HepG2 (cell line): Measurements from ENCODE around the gene RPS6KB1. TPM values are rescaled to one million over a fixed set of nuclear protein-coding genes. Genes with fewer than 3 reads are reported as not detected.

Experiments
- ATAC-seq: fragments of 200-7000 bp; cut with Tn5 transposase; 3 replicates; pipeline ENCODE4 v1.9.1; 2020; ENCODE audit warnings: mild to moderate bottlenecking, moderate library complexity
- BruUV-seq: library from RNA; stranded (reverse); fragments of 400-500 nt; replicated peaks from 2 replicates; lab custom pipeline; 2021; lab: Mats Ljungman, UMichigan
- CTCF ChIA-PET: fragments of 300-600 bp; formaldehyde crosslinking; extraction: SDS; loops from one replicate; lab custom pipeline; 2021; ENCODE audit warnings: low total read pairs, inconsistent platforms, low intra/inter-chr PET ratio; lab: Yijun Ruan, JAX
- POLR2A ChIA-PET: fragments of 350-600 bp; sonication (Branson Sonifier 250); formaldehyde crosslinking; loops from one replicate; lab custom pipeline; 2020; ENCODE audit warnings: antibody characterized with exemption, inconsistent platforms; lab: Yijun Ruan, JAX
- DNase-seq: peaks from one replicate; pipeline ENCODE4 v3.0.0-alpha.2; 2015; ENCODE audit warnings: low spot score
- FAIRE-seq: peaks from 3 replicates; lab custom pipeline; 2011; peaks lifted over from hg19 to GRCh38; lab: Jason Lieb, UNC
- H2AFZ ChIP-seq: one replicate; pipeline ENCODE4 v1.6.1; 2011; ENCODE audit warnings: low read length, inconsistent platforms
- H3K27ac ChIP-seq: fragments of 300-600 bp; 3 replicates; pipeline ENCODE4 v1.8.0; 2011; ENCODE audit warnings: mixed run types, mild to moderate bottlenecking, mixed read lengths, low read length, inconsistent platforms; ENCODE audit not compliant: insufficient read depth; ENCODE audit errors: extremely low read length
- H3K27me3 ChIP-seq, 2 experiments: fragments of 200-600 bp in 1 of 2; 2 replicates in 1 of 2; 3 replicates in 1 of 2; pipeline versions ENCODE4 v1.6.0 to v1.8.0; 2011; ENCODE audit warnings: low read length in 2 of 2, mild to moderate bottlenecking in 2 of 2, moderate library complexity in 2 of 2, inconsistent platforms in 1 of 2; ENCODE audit not compliant: insufficient read depth in 2 of 2, control insufficient read depth in 1 of 2
- H3K36me3 ChIP-seq, 2 experiments: fragments of 200-600 bp in 1 of 2; replicated peaks in 1 of 2; 2 replicates in 1 of 2; 3 replicates in 1 of 2; pipeline versions ENCODE4 v1.5.1 to v1.8.0; 2011; ENCODE audit warnings: low read length in 2 of 2, inconsistent platforms in 1 of 2; ENCODE audit not compliant: insufficient read depth in 2 of 2, control insufficient read depth in 1 of 2
- H3K4me1 ChIP-seq: 2 replicates; pipeline ENCODE4 v1.5.1; 2012; ENCODE audit warnings: low read length, inconsistent platforms; ENCODE audit not compliant: insufficient read depth
- H3K4me2 ChIP-seq: 2 replicates; pipeline ENCODE4 v1.6.0; 2011; ENCODE audit warnings: low read depth, low read length, inconsistent platforms
- H3K4me3 ChIP-seq, 3 experiments: fragments of 200-600 bp in 1 of 3; sonication (generic), shearing (Covaris generic) in 1 of 3; replicated peaks in 1 of 3; 2 replicates each; pipeline ENCODE4 v1.5.1; 2011 to 2016; ENCODE audit warnings: low read length in 3 of 3, inconsistent platforms in 2 of 3, low read depth in 2 of 3, mild to moderate bottlenecking in 2 of 3, control low read depth in 1 of 3, mixed read lengths in 1 of 3; ENCODE audit not compliant: insufficient read depth in 1 of 3
- H3K79me2 ChIP-seq: one replicate; pipeline ENCODE4 v1.6.1; 2011; ENCODE audit warnings: low read length, inconsistent platforms; ENCODE audit not compliant: insufficient read depth
- H3K9ac ChIP-seq: 2 replicates; pipeline ENCODE4 v1.6.0; 2011; ENCODE audit warnings: mild to moderate bottlenecking, low read depth, low read length, inconsistent platforms; ENCODE audit not compliant: insufficient read depth
- H3K9me3 ChIP-seq: 2 replicates; pipeline ENCODE4 v1.5.1; 2012; ENCODE audit warnings: mild to moderate bottlenecking, low read length
- H4K20me1 ChIP-seq: 2 replicates; pipeline ENCODE4 v1.6.0; 2011; ENCODE audit warnings: inconsistent platforms, mild to moderate bottlenecking, low read length, moderate library complexity; ENCODE audit not compliant: insufficient read depth
- ATM ChIP-seq: fragments of 450-650 bp; IDR thresholded peaks from 2 replicates; pipeline ENCODE4 v1.7.1; 2017; ENCODE audit warnings: mild to moderate bottlenecking, borderline replicate concordance
- FOXK1 ChIP-seq: sonication (generic); formaldehyde crosslinking; IDR thresholded peaks from 2 replicates; pipeline ENCODE4 v1.4.0; 2020; ENCODE audit warnings: low read depth, missing genetic modification reagents, borderline replicate concordance
- HNF4G ChIP-seq, 2 experiments: sonication (generic) in 1 of 2; formaldehyde crosslinking in 1 of 2; IDR thresholded peaks; 2 replicates each; pipeline versions ENCODE4 v1.4.0 to v1.6.1; 2011 to 2020; ENCODE audit warnings: borderline replicate concordance in 2 of 2, low read depth in 2 of 2, mild to moderate bottlenecking in 2 of 2, low read length in 1 of 2, missing genetic modification reagents in 1 of 2, moderate library complexity in 1 of 2
- JUNB ChIP-seq: sonication (generic); formaldehyde crosslinking; IDR thresholded peaks from 2 replicates; pipeline ENCODE4 v1.8.0; 2022; ENCODE audit warnings: missing genetic modification reagents, mild to moderate bottlenecking, borderline replicate concordance
- MBNL3 ChIP-seq: fragments of 250-450 bp; sonication (Bioruptor Pico); conservative IDR thresholded peaks from 2 replicates; pipeline ENCODE4 v1.8.0; 2022; ENCODE audit warnings: mild to moderate bottlenecking, inconsistent platforms
- MXD4 ChIP-seq: IDR thresholded peaks from 2 replicates; pipeline ENCODE4 v1.6.1; 2016; ENCODE audit warnings: mild to moderate bottlenecking, missing biosample characterization, missing genetic modification reagents
- NKX3-1 ChIP-seq: sonication (generic); formaldehyde crosslinking; IDR thresholded peaks from 2 replicates; pipeline ENCODE4 v1.5.0; 2020; ENCODE audit warnings: missing genetic modification reagents
- SRSF4 ChIP-seq: fragments of 200-400 bp; formaldehyde crosslinking; IDR thresholded peaks from one replicate; pipeline ENCODE4 v1.6.1; 2018; ENCODE audit warnings: mild to moderate bottlenecking, low read depth, low read length, moderate library complexity; ENCODE audit not compliant: poor library complexity, severe bottlenecking
- ZBTB14 ChIP-seq: sonication (generic); formaldehyde crosslinking; IDR thresholded peaks from 2 replicates; pipeline ENCODE4 v1.4.0; 2020; ENCODE audit warnings: missing genetic modification reagents
- ZKSCAN1 ChIP-seq: fragments of 150-350 bp; IDR thresholded peaks from 2 replicates; pipeline ENCODE4 v1.6.1; 2014; ENCODE audit warnings: low read length
- ZNF205 ChIP-seq: IDR thresholded peaks from 2 replicates; pipeline ENCODE4 v1.6.1; 2018; ENCODE audit warnings: missing biosample characterization, missing genetic modification reagents
- ZNF253 ChIP-seq: sonication (generic); formaldehyde crosslinking; IDR thresholded peaks from 2 replicates; pipeline ENCODE4 v1.8.0; 2022; ENCODE audit warnings: mild to moderate bottlenecking, missing genetic modification reagents, borderline replicate concordance
- ZNF333 ChIP-seq: sonication (generic); formaldehyde crosslinking; IDR thresholded peaks from 2 replicates; pipeline ENCODE4 v1.4.0; 2020; ENCODE audit warnings: mild to moderate bottlenecking, missing genetic modification reagents, borderline replicate concordance
- ZNF337 ChIP-seq: sonication (generic); formaldehyde crosslinking; IDR thresholded peaks from 2 replicates; pipeline ENCODE4 v1.5.1; 2020; ENCODE audit warnings: missing genetic modification reagents, low read depth, mild to moderate bottlenecking, borderline replicate concordance
- ZNF556 ChIP-seq: sonication (generic); formaldehyde crosslinking; IDR thresholded peaks from 2 replicates; pipeline ENCODE4 v1.4.0; 2020; ENCODE audit warnings: mild to moderate bottlenecking, missing genetic modification reagents, borderline replicate concordance
- ZNF687 ChIP-seq: sonication (generic); formaldehyde crosslinking; IDR thresholded peaks from 2 replicates; pipeline ENCODE4 v1.5.1; 2020; ENCODE audit warnings: mild to moderate bottlenecking, missing genetic modification reagents, moderate library complexity
- ZNF883 ChIP-seq: sonication (generic); formaldehyde crosslinking; IDR thresholded peaks from 2 replicates; pipeline ENCODE4 v1.5.1; 2020; ENCODE audit warnings: mild to moderate bottlenecking, missing genetic modification reagents; ENCODE audit errors: not compliant biosample characterization
- WGBS: methylation state at CpG from one replicate; pipeline ENCODE4 v1.1.6; 2017; ENCODE audit warnings: low lambda C conversion rate; 5-methylcytosine and 5-hydroxymethylcytosine counted together
- in situ Hi-C: cut with HindIII; loops from 2 replicates; pipeline ENCODE4 v1.10.0; 2017; ENCODE audit warnings: low pct_unique_long_range_greater_than_20kb; ENCODE audit not compliant: extremely low pct_ligation_motif_present
- intact Hi-C: fragments of 100-400 bp; cut with micrococcal nuclease; formaldehyde crosslinking; loops from one replicate; pipeline ENCODE4 v1.10.0; 2022; ENCODE audit not compliant: unreplicated experiment
- polyA plus RNA-seq, 8 experiments: library from polyadenylated mRNA; depleted of rRNA in 3 of 8; stranded (reverse) in 7 of 8; unstranded in 1 of 8; fragments of >200 nt; fragmentation: Illumina TruSeq in 4 of 8; extraction: Trizol in 4 of 8; gene quantifications; 2 replicates each; pipeline versions ENCODE4 v1.2.1 to v1.2.3, GENCODE V29; 2011 to 2016; ENCODE audit warnings: low read depth in 4 of 8, missing spikeins in 1 of 8, mixed read lengths in 1 of 8; ENCODE audit not compliant: insufficient read depth in 1 of 8
- total RNA-seq, 5 experiments: library from RNA; depleted of rRNA; stranded (reverse); fragments of >200 nt; fragmentation: Illumina TruSeq; extraction: Trizol; gene quantifications; 2 replicates each; pipeline ENCODE4 v1.2.3, GENCODE V29; 2016; ENCODE audit warnings: low read depth in 1 of 5

The RPS6KB1 gene
- total and polyA plus RNA-seq, 2 of the 13 experiments (the other 11 are each of a cell fraction or from before 2014, with no cell fraction given): 16.5 to 42.2 TPM

- peak; percentile 49; the same call in 1 of the 2 replicates for TF ChIP-seq JUNB (CRISPR knock-in tag)
- TF ChIP-seq ZNF333 (CRISPR knock-in tag): no peak
- TF ChIP-seq ZBTB14 (CRISPR knock-in tag): no peak
- peak; percentile 22 for TF ChIP-seq ZNF205
- TF ChIP-seq ZNF337 (CRISPR knock-in tag): 0 out of 2 replicates have a peak, but pooled peaks have one; percentile 4
- no peak for TF ChIP-seq ZKSCAN1
- peak; percentile 12; the same call in 1 of the 2 replicates for TF ChIP-seq FOXK1 (CRISPR knock-in tag)
- TF ChIP-seq HNF4G (IDR thresholded peaks at IDR 0.05; ENCODE audit: borderline replicate concordance, low read depth, low read length): 0 out of 2 replicates have a peak, but pooled peaks have one; percentile 26
- TF ChIP-seq HNF4G (CRISPR knock-in tag; IDR thresholded peaks at IDR 0.05; ENCODE audit: borderline replicate concordance, low read depth): no peak
Observed at GRCh38 chr17:59846394-59847165, 46.3 kb upstream of the RPS6KB1 start (continued).

GRCh38 chr17:59848385-59848668 is 44.6 kb upstream of the RPS6KB1 start:
- FAIRE-seq (no peak), ATAC-seq (no peak), DNase-seq (no peak)
- no peaks in the 10 kb centered on the region for H3K9me3 ChIP-seq
- in situ Hi-C loops (no loop called here), intact Hi-C loops (loop anchor here (5.0 kb wide), 1 partner anchor 44 kb away; the partner anchor contains the start of genes RPS6KB1 and TUBD1)
- peaks cover 95% of the 10 kb centered on the region for H3K4me1 ChIP-seq
- H3K27ac ChIP-seq: peak overlapping the region; percentile 48
- no peaks in the 10 kb centered on the region for H3K79me2 ChIP-seq
- H2AFZ ChIP-seq: no peak overlapping the region
- H4K20me1 ChIP-seq: peaks cover under 1% of the 10 kb centered on the region; the same call in 1 of the 2 replicates
- H3K9ac ChIP-seq: peak overlapping the region; percentile 32; the same call in 1 of the 2 replicates
- BruUV-seq: no TSS peak
- POLR2A ChIA-PET: interaction anchor here (1.0 to 20.0 kb wide), 7 partner anchors 9 to 141 kb away, joined by 4 to 501 read pairs (median 12); partner anchors contain the start of genes PTRH2 and VMP1
- 78% methylated on average over 6 of the region's 6 CpGs for WGBS
- H3K4me2 ChIP-seq: peak overlapping the region; percentile 38
- no peaks in the 10 kb centered on the region for H3K36me3 ChIP-seq
- H3K27me3 ChIP-seq: no peaks in the 10 kb centered on the region
- H3K4me3 ChIP-seq: no peak overlapping the region; a peak in 1 of 6 replicates
- CTCF ChIA-PET: no interaction called here
- TF ChIP-seq ZNF687: peak; percentile 42; the same call in 1 of the 2 replicates
- TF ChIP-seq ZNF556 (CRISPR knock-in tag): 0 out of 2 replicates have a peak, but pooled peaks have one; percentile 13
- TF ChIP-seq SRSF4: no peak
- TF ChIP-seq MBNL3 (CRISPR knock-in tag): 0 out of 2 replicates have a peak, but pooled peaks have one; percentile 49
- no peak for TF ChIP-seq ZNF883
- 0 out of 2 replicates have a peak, but pooled peaks have one; percentile 18 for TF ChIP-seq MXD4 (CRISPR knock-in tag)
- TF ChIP-seq NKX3-1 (CRISPR knock-in tag): 0 out of 2 replicates have a peak, but pooled peaks have one; percentile 22
- no peak for TF ChIP-seq ATM
- TF ChIP-seq ZNF253: no peak
- TF ChIP-seq, all 625 proteins: peak for 5
